ENCODE measurements around the gene ZNF775.

GRCh38 chr7:150343225-150343624, 35.9 kb upstream of the ZNF775 start:
- TF ChIP-seq ZNF749 (CRISPR knock-in tag; IDR thresholded peaks at IDR 0.05; ENCODE audit: borderline replicate concordance) (no peak), POLR2AphosphoS2 (IDR thresholded peaks at IDR 0.05; ENCODE audit: low read depth, low read length) (no peak), CTCF (CRISPR knock-in tag; IDR thresholded peaks at IDR 0.05) (no peak), HDAC6 (IDR thresholded peaks at IDR 0.05; ENCODE audit: low read depth, low read length) (no peak), POLR2A (IDR thresholded peaks at IDR 0.05; ENCODE audit: insufficient read depth in 1 of 2, low read depth in 2 of 2, low read length in 2 of 2) (no peak), CEBPB (IDR thresholded peaks at IDR 0.05; ENCODE audit: borderline replicate concordance, low read depth, low read length) (no peak), FIP1L1 (IDR thresholded peaks at IDR 0.05; ENCODE audit: borderline replicate concordance, insufficient read depth, low read depth, low read length) (no peak), CREB1 (IDR thresholded peaks at IDR 0.05) (no peak), CREB1 (CRISPR knock-in tag; IDR thresholded peaks at IDR 0.05) (no peak), HDAC2 (CRISPR knock-in tag; IDR thresholded peaks at IDR 0.05) (no peak), BRF2 (CRISPR knock-in tag; IDR thresholded peaks at IDR 0.05) (no peak), MXI1 (IDR thresholded peaks at IDR 0.05; ENCODE audit: borderline replicate concordance, low read depth, low read length) (no peak), CEBPZ (IDR thresholded peaks at IDR 0.05; ENCODE audit: low read length) (no peak)
